GOT3 (cell line): Measurements from ENCODE around the gene STEAP2.

Source experiments
- DNase-seq: peaks from one replicate; lab custom pipeline; 2025; ENCODE audit warnings: mixed read lengths; lab: John Stamatoyannopoulos, UW

Gene STEAP2

DNA sequence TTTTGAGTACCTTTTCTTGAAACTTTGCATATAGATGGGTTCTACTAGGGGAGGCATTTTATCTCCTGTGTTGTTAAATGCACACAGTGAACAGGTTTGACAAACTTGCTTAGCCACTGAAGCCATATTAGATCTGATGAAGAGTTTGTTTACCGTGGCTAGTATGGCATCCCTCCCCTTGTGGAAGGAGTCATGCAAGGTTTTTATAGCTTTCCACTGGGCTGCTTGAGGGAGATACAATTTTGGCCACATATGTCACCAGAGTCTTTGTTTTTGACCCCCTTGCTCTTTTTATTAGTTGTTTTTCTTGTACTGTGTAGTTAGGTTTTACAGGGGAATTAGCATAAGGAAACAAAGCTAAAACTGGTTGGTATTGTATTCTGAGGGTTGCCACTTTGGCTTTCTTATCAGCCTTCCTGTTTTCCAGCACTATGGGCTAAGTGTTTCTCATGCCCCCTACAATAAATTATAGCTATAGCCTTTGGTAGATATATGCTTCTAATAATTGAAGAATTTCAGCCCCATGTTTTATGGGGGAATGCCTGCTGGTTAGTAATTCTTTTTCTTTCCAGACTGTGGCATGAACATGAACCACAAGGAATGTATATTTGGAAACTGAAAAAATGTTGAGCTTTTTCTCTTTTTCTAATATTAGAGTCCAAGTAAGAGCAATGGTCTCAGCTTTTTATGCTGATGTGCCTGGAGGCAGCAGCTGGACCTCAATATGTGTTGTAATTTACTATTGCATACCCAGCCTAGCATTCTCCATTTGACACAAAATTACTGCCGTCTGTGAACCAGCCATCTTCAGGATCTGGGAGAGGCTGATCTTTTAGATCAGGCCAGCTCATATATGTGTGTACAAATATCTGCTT lies 18.4 kb upstream of the STEAP2 start:
- DNase-seq = no peak

DNA sequence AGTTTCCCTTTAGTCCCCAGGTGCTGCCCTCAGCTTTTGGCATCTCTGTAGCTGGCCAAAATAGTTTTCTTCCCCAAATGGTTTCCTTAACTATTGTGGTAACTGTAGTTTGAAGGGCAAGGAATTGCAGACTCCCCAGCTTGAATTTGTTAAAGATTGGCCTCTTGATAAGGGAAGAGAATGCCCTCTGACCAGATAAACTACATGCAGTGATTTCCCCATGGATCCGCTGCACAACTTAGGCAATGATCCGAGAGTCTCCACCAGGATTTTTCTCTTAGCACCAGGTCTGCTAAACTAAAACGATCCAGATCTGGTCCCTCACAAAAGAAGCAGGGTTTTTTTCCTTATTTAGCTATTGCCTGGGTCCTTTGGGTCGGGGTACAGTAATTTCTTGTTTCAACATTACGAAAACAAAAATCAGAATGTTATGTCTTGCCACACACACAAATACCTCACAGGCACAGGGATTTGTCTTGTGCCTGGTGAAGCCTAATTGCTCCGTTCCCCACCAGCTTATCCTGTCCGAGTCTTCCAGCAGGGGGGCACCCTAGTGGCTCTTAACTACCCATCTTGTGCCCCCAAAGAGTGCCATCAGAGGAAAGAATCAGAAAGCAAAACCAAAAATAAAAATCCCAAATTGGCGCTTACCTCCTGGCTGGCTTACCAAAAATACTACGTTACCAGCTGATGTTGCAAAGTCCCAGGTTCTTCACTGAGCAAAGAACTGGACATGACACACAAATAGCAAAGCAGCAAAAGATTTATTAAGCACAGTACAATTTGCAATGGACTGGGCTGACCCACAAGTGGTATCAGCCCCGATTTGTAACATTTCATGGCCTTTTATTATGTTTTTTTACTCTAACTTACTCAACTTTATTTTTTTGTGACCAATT lies 16.4 kb upstream of the STEAP2 start:
- no peak for DNase-seq

DNA sequence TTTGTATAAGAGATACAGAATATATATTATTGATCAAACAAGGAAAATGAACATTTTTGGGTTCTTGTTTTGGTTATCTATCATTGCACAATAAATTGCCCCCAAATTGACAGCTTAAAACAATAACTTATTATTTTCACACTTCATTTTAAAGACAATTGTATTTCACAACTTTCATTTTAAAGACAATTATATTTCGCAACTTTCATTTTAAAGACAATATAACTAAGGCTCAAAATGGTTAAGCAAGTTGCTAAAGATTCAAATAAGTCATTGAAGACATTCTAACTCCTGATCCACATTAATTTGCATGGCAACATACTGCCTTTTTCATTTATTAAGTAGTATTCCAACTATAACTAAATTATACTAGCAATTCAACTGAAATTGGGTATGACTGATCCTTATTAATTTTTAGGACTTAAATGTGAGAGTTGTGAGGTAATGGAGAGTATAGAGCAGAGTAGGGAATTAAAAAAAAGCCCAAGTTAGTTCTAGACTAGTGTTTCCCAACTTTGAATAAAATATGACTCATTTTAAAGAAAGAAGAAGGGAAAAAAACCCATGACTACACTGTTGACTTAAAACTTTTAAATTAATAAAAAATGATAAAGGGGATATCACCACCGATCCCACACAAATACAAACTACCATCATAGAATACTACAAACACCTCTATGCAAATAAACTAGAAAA lies 9.9 kb upstream of the STEAP2 start:
- no peak for DNase-seq

DNA sequence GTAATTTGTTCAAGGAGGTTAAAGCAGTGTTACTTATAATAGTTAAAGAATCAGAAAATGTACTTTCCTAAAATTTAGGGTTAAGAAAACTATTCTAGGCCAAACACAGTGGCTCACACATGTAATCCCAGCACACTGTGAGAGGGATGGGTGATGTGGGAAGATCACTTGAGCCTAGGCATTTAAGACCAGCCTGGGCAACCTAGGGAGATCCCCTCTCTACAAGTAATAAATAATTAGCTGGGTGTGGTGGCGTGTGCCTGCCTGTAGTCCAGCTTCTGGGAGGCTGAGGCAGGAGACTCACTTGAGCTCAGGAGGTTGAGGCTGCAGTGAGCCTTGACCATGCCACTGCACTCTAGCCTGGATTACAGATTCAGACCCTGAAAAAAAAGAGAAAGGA lies 3.6 kb upstream of the STEAP2 start:
- no peak for DNase-seq

DNA sequence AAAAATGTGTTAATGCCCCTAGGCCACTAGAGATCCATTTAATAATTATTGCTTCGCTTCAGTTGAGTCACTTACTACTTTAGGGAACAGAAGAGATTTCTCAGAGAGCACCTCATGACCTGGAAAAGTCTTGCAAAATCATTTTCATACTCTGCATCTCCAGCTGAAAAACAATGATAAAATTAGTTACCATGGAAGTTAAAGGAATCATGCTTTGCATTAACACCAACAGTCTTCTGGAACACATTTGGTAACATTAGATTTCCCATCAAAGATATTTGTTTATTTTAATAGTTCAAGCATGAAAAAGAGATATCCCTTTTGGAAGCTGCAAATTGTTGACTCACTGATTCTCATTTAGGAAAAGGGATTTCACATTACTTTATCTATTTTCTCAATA lies 1.8 kb upstream of the STEAP2 start:
- DNase-seq = no peak

DNA sequence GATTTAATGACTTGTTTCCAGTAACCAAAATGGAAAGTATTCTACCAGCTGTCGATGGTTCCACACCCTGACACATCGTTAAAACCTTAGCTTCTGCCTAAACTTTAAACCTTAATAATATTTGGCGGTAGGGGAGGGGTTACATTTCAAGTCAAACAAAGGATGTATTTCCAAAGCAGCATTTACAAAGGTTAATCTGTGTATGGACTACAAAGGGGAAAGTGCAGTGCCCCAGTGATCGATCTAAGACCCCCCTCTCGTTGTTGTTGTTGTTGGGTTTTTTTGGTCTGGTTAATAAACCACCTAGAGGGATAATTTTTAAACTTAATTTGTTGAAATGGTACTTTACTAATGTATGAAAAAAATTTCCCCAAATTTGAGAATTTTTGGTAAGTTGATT lies 1.1 kb upstream of the STEAP2 start:
- DNase-seq = no peak

DNA sequence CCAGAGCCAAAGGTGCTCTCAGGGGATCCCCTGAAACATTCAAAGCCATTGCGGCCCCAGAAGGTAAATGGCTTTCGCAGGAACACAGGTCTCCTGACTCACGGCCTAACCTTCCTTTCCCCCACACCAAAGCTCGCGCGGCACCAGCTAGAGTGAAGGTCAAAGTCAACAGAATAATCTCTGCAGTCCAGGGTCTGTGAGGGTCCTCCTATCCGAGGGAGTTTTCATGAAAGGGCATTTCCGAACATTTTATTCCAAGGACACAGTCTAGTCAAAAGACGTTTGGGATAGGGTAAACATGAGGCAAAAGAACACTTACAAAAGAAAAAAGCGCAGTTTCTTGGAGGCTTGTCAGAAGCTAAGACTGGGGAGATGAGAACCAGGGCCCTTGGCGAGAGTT lies 559 bp upstream of the STEAP2 start:
- no peak for DNase-seq

DNA sequence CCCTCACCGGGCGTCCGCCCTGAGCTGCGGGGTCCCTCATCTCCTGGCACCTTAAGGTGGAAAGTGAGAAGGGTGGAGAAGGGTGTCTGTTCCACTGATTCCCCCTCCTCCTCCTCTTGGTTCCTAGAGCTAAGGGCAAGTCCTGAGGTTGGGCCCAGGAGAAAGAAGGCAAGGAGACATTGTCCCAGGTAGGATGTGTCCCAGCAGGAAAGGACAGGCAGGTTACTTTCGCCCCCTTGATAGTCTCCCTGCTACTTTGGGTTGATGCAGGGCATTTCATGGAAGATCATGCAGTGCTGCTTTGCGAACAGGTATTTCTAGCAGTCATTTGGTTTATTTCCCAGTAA lies 582 bp downstream of the STEAP2 start:
- DNase-seq = no peak

DNA sequence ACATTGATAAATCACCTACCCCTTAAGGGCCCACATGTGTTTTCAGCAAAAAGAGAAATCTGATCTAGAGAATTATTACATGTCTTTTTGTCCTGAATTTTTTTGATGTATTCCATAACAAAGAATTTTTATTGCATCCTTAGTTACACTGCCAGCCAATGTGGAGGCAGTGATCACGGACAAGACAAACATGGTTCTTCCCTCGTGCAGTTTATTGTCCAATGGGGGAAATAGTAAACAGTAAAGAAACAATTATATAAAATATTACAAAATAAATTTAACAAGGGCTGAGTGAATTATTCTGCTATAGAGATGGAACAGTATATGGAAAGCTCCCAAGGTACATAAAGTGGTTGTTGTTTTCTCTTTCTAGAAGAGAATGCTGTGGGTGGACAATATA lies 2.0 kb downstream of the STEAP2 start:
- no peak for DNase-seq

DNA sequence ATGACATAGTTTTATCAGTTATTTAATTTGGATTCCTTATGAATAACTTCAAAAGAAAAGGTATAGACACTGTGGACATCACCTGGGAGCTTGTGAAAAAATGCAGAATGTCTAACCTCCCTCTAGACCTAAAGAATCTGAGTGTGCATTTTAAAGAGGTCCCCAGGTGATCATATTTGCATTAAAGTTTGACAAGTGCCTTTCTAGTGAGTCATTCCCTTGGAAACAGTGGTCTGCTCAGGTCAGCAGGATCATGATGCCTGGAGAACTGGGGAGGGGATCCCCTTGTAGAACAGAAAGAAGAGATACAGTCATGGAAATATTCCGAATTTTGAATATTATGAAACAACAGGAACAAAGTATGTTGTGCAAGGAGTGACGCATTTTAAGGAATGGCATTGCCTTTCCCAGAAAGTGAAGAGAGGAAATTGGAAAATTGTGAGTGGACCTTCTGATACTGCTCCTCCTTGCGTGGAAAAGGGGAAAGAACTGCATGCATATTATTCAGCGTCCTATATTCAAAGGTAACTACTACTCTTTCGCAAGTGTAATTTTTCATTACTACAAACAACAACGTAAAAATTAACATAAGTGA lies 4.6 kb downstream of the STEAP2 start:
- DNase-seq = no peak

DNA sequence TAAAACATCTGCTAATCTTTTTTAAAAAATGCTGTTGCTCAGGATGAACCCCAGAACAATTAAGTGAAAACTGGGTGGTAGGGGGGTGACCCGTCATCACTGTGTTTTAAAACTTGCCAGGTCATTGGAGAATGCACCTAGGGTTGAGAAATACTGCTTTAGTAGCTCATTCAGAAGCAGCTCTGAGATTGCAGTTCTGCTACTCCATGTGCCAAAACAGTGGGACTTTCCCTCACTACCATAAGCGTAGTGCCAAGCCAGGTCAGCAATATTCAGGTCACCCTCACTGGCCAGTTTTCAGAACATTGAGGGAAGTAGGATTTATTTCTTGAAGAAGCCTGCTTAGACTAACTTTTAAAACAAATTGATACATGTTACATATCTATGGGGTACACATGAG lies 5.2 kb downstream of the STEAP2 start:
- no peak for DNase-seq

DNA sequence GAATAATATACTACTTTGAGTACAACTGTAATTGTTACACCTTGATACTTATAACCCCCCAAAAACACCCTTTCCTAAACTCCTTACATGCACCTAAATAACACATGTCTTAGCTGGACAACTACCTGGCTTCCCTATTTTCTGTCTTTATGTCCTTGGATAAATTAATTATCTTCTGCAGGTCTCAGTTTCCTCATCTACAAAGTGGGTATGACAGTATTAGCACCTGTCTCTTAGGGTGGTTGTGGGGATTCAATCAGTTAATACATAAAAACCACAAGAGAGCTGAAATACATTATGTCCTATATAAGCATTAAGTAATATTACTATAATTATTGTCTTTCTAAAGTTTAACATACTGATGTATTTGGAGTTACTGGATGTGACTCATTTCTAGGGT lies 10.8 kb downstream of the STEAP2 start:
- DNase-seq = no peak

DNA sequence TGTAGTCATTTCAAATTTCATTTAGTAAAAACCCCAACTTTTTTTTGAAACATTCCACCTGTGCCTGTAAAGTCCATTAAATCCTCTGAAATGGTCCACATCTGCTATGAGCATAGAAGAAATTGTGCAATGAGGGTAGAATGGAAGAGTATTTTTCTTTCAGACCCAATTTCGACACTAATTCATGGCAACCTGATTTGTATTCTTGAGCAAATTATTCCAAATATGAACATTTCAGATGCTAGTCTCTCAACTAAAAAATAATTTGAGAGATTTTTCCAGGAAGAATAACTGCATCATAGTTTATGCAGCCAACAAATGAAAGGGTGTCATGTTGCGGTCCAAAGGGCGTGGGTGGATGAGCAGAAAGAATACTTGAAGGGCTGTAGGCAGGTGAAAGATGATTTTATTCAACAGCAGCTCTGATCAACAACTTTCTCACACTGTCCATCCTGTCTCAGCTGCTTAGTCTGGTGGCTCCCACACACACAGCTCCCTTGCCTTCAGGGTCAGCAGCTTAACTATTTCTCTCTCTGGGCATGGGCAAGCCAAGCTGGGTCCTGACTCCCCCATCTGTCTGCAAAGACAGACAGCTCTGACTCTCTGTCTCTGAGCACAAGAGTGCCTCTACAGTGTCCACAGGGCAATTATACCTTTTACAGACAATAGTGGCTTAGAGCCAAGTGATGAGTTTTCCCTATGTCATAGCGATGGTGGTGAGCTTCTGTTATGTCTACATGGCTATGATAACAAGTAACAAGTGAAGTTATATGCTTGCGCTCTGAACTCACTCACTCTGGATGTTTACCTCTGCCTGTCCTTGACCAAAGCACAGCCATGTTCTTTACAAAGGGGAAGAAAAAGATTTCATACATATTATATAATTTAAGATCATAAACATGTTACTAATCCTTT lies 11.5 kb downstream of the STEAP2 start:
- DNase-seq = no peak

DNA sequence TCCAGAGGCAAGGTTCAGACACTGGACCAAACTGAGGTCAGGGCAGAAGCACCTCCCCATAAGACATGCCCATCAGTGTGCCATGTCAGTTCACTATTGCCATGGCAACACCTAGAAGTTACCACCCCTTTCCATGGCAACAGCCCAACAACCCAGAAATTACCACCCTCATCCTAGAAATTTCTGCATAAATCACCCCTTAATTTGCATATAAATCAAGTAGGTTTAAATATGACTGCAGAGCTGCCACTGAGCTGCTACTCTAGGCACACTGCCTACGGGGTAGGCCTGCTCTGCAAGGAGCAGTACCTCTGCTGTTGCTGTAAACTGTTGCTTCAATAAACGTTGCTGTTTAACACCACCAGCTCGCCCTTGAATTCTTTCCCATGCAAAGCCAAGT lies 12.7 kb downstream of the STEAP2 start:
- DNase-seq = no peak

DNA sequence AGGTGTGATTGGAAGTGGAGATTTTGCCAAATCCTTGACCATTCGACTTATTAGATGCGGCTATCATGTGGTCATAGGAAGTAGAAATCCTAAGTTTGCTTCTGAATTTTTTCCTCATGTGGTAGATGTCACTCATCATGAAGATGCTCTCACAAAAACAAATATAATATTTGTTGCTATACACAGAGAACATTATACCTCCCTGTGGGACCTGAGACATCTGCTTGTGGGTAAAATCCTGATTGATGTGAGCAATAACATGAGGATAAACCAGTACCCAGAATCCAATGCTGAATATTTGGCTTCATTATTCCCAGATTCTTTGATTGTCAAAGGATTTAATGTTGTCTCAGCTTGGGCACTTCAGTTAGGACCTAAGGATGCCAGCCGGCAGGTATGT lies 13.6 kb downstream of the STEAP2 start:
- no peak for DNase-seq

DNA sequence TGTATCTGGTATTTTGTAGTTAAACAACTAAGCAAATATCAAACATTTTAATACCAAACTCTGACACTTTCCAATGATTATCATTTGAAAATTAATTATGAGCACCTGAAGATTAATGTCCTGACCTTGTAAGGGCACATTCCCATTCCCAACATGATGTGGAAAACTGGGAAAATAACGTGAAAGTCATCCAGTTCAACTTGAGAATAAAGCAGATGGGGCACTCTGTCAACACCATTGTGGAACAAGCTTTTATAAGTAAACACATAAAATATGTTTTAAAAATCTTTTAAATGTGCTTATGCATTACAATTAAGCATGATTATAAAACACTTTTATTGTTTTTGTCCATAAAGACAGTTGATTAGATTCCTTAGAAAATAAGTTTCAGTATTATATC lies 14.1 kb downstream of the STEAP2 start:
- no peak for DNase-seq

DNA sequence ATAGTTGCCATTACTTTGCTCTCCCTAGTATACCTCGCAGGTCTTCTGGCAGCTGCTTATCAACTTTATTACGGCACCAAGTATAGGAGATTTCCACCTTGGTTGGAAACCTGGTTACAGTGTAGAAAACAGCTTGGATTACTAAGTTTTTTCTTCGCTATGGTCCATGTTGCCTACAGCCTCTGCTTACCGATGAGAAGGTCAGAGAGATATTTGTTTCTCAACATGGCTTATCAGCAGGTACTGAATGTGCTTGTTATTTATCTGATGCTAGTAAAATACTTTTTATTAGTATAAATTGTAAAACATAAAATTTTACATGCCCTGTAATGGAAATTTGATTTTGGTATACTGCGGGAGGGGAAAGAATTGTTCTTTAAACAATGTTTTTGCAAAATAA lies 15.7 kb downstream of the STEAP2 start:
- no peak for DNase-seq

DNA sequence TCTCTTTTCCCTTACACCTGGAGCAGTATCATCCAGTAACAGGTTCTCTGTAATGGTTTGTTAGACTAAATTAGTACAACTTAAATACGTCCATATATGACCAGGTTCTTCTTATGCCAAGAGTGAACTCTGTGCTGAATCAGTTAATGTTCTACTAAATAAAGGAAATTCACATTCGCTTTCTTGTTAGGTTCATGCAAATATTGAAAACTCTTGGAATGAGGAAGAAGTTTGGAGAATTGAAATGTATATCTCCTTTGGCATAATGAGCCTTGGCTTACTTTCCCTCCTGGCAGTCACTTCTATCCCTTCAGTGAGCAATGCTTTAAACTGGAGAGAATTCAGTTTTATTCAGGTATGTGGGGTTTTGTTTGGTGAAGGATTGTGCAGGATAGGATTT lies 18.1 kb downstream of the STEAP2 start:
- DNase-seq = no peak

DNA sequence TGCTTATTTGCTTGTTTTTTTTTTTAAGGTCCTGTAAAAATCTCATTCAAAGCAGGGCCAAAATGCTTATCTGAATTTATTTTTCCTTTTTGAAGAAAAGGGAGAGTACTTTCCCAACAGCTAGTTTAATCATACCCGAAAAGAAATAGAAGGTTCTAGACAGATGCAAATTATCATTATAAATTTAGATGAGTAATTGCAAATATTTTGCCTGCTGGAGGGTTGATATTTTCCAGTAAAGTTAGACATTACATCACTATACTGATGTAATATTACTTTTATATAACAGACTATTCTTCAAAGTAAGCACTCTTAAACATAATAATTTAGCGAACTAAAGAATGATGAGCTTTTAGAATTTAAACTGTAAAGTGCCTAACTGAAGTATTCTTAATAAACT lies 19.3 kb downstream of the STEAP2 start:
- DNase-seq = no peak

DNA sequence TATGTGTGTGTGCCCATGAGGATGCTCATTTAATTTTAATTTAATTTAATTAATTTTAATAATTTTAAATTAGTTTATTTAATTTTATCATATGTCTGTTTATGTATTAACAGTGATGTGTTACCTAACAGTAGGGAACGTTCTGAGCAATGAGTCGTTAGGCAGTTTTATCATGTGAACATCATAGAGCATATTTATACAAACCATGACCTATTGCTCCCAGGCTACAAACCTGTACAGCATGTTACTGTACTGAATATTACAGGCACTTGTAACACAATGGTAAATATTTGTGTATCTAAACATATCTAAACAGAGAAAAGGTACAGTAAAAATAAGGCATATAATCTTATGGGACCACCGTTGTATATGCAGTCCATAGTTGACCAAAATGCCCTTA lies 19.8 kb downstream of the STEAP2 start:
- no peak for DNase-seq

DNA sequence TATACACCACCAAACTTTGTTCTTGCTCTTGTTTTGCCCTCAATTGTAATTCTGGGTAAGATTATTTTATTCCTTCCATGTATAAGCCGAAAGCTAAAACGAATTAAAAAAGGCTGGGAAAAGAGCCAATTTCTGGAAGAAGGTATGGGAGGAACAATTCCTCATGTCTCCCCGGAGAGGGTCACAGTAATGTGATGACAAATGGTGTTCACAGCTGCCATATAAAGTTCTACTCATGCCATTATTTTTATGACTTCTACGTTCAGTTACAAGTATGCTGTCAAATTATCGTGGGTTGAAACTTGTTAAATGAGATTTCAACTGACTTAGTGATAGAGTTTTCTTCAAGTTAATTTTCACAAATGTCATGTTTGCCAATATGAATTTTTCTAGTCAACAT lies 20.9 kb downstream of the STEAP2 start:
- DNase-seq = no peak
